T follicular helper cell (primary cell): ENCODE data around the gene SLC7A4.
"Not testable (repeated sequence)": the region's sequence is repeated elsewhere in the genome, so short reads cannot be mapped to it uniquely, and the experiment has no call there.

Experiments used
- DNase-seq: peaks from one replicate; pipeline ENCODE4 v3.0.0-alpha.2; 2020; ENCODE audit warnings: low read depth

SLC7A4 gene

DNA sequence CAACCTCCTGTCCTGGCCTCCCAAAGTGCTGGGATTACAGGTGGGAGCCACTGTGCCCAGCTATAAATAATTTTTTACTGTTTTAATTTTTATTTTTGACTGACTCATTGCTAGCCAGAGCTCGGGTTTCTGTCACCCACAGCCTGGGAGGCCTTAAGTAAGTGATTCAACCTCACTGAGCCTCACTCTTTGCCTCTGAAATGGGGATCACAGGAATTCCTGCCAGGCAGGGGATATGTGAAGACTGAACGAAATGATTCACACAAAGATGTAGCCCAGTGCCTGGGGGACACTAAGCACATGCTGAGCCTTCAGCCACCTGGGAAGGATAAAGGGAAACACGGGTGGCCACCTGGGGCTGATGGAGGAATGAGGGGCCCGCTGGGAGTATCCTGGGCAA lies 9.6 kb upstream of the SLC7A4 start:
- DNase-seq, result no peak

DNA sequence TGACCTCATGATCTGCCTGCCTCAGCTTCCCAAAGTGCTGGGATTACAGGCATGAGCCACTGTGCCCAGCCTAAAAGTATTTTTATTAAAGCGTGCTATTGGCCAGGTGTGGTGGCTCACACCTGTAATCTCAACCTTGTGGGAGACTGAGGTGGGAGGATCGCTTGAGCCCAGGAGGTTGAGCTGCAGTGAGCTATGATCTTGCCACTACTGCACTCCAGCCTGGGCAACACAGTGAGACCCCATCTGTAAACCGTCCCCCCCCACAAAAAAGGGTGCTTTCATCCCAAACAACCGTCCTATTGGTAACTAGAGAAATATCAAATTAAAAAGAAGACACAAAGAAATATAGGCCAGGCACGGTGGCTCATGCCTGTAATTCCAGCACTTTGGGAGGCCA lies 6.8 kb upstream of the SLC7A4 start:
- not testable (repeated sequence) for DNase-seq

DNA sequence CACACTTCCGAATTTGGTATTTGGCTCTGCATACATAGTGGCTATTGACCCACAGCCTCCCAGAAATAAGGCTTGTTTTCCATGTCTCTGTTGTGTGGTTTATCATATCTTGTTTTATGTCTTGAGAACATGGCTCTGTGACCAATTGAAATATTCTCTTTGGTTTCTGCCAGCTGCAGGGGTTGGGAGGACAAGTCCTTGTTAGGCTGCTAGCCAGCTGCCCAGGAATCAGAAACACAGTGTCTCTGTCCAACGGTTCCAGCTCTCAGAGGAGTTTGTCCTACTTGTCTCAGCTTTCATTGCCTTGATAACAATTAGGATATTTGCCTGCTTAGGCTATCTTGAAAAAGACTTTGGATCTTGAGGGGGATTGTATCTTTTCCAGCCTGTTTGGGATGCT lies 6.0 kb upstream of the SLC7A4 start:
- DNase-seq, result no peak

DNA sequence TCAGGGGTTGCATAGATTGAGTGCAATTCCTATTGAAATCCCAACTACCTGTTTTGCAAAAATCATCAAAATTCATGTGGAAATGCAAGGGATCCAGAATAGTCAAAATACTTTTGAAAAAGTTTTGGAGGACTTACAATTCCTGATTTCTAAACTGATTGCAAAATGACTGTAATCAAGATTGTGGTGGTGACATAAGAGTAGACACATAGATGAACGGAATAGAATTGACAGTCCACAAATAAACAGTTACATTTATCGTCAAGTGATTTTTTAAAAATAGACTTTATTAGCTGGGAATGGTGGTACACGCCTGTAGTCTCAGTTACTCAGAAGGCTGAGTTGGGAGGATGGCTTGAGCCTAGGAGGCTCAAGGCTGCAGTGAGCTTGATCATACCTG lies 2.6 kb upstream of the SLC7A4 start:
- DNase-seq, result no peak

DNA sequence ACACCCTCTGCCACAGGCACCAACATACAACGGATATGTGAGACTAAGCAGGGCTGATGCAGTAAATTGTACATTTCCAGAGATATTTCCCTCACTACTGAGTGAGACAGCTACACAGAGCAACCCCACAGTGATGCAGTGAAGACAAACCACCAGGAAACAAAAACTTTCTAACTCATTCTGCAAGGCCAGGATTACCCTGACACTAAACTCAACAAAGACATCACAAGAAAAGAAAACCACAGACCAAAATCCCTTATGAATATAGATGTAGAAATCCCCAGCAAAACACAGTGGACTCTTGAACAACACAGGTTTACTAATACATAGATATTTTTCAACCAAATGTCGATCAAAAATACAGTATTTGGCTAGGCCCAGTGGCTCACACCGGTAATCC lies 1.5 kb upstream of the SLC7A4 start:
- no peak for DNase-seq

DNA sequence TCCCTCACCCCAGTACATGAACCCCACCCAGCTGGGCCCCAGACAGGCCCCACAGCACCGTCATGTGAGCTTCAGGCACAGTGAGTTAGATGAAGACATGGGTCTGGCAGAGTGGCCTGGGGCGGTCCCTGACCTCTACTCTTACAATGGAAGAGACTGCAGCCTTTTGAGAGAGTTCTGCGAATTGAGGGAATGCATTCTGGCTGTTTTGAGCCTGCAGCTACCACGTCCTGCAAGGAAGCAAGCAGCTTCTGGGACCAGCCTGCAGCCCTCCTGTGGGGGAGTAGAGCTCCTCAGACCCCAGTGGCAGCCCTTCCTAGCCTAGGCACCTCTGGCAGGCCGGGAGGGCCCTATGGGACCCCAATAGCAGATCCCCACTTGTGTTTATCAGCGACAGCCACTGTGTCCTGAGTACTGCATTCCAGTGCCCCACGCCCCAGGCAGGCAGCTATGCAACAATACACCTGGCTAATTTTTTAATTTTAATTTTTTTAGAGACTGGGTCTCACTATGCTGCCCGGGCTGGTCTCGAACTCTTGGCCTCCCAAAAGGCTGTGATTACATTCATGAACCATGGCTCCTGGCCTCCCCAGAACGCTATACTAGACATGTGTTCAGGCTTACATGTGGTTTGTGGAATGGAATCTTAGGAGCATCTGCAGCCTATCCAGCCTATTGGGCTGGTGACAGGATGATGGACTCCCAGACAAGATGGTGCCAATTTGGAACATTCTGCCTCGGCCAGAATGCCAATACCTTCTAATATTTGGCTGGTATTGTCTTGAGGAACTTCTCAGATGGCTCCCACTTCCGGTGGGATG lies 717 bp upstream of the SLC7A4 start:
- no peak for DNase-seq

DNA sequence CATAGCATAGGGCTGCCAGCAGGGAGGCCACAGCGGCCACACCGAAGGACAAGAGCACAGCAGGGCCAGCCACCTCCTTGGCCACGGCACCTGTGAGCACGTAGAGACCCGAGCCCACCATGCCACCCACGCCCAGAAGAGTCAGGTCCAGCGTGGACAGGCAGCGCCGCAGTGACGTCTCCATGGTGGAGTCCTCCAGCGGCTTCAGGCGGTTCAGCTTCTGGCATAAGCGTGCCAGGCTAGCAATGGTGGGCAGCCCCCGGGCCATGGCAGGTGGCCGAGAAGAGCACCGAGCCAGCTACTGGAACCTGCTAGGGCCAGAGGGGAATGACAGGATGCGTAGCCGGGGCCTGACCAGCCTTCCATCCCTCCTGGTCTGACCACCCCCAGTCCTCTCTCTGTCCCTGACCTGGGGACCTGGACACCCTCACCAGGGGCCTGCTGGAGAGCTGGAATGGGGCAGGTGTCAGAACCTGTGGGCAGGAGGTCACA lies 770 bp downstream of the SLC7A4 start:
- no peak for DNase-seq

DNA sequence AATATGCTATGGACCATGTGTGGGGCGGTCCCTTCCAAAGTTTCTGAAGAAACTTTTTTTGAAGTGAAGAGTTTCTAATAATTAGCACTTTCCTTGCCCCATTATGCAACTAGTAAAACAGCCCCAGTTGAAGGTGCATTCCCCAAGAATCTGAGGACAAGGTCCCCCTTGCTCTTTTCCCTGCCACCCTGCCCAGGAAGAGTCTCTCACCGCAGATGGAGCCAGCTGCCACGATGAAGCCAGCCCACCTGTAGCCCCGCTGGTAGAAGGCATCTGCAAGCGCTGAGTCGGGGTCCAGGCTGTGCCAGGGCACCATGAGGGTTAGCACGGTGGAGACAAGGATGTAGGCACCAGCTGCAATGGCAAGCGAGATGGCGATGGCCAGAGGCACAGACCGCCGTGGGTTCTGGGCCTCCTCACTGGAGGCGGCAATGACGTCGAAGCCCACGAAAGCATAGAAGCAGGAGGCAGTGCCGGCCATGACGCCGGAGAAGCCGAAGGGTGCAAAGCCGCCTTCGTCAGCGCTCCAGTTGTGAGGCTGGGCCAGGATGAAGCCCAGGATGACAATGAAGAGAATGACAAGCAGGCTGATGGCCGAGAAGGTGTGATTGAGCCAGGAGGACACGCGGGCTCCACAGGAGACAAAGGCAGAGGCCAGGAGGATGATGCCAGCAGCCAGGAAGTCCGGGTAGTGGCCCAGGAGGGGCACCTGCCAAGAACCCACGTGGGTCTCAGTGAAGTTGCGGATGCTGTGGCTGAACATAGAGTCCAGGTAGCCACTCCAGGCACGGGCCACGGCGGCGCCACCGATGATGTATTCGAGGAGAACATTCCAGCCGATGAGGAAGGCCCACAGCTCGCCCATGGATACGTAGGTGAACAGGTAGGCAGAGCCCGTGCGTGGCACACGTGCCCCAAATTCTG lies 1.5 kb downstream of the SLC7A4 start:
- DNase-seq, result no peak

DNA sequence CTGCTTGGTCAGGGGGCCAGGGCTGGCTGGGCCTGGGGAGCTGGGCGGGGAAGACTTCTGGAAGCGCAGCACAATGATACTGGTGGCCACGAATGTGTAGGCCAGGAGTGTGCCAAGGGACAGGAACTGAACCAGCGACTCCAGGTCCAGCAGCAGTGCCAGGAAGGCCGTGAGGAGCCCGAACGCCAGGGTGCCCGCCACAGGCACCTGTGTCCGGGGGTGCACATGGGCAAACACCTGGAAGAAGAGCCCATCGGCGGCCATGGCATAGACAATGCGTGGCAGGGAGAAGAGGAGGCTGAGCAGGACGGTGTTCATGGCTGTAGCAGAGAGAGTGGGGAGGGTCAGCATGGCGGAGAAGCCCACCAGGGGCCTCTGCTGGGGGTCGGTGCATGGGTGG lies 2.3 kb downstream of the SLC7A4 start:
- DNase-seq, result no peak

DNA sequence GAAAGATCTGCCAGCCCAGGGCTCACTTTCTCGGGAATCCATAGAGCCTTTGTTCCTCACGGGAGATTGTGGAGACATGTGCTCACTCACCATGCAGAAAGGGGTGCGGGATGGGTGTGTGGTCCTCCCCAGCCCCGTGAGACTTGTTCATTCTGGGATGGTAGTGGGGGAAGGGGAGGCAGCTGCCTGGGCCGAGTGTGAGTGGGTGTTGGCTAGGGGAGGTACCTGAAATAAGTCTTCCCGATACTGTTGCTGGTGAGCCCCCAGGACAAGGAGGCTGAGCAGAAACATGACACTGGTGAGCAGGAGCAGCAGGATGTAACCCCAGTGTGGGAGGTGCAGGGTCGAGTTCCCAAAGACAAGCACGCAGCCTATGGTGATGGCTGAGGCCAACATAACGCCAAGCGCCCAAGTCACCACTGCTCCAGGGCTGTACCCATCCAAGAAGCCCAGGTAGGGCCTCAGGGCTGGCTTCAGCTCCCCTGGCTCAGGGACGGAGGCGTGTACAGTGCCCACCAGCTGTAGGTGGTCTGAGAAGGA lies 2.8 kb downstream of the SLC7A4 start:
- DNase-seq, result no peak

DNA sequence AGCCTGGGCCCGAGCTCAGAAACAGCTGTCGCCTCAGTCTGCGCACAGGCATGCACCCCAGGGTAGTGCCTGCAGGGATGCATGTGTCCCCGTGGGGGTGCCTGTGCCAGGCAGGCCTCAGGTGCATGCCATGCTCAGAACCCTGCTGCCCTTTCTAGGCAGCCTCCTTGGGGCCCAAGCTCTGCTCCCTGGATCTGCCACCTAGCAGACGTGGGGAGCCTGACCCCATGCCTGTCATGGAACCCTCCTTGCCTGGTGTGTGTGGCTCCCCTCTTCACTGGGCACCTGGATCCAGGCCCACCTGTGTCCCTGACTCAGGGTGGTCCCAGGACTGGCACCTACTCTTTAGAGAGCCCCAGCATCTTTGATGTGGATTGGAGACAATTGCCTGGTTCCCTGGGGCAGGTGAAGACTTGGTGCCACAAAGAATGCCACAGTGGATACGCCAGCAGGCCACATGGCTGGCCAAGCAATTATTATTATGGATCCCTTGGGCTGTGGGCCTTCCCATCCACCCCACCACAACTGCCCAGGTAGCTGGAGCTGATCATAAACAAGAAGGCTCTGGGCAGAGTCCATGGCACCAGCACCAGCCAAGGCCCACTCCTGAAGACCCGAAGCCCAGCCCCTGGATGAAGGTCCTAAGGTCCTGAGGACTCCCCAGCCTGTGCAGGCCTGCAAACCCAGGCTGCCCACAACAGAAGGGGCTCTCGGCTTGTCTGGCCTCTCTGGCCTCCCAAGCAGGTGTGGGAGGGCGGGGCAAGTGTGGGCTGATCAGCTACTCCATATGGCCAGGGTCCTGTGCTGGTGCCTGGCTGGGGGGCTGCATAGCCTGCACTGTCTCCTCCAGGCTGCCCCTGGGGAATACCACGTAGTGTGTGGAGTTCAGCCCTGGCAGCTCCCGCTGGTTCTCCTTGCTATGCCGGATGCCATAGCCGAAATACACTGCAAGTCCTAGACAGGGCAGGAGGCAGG lies 3.8 kb downstream of the SLC7A4 start:
- DNase-seq, result no peak

DNA sequence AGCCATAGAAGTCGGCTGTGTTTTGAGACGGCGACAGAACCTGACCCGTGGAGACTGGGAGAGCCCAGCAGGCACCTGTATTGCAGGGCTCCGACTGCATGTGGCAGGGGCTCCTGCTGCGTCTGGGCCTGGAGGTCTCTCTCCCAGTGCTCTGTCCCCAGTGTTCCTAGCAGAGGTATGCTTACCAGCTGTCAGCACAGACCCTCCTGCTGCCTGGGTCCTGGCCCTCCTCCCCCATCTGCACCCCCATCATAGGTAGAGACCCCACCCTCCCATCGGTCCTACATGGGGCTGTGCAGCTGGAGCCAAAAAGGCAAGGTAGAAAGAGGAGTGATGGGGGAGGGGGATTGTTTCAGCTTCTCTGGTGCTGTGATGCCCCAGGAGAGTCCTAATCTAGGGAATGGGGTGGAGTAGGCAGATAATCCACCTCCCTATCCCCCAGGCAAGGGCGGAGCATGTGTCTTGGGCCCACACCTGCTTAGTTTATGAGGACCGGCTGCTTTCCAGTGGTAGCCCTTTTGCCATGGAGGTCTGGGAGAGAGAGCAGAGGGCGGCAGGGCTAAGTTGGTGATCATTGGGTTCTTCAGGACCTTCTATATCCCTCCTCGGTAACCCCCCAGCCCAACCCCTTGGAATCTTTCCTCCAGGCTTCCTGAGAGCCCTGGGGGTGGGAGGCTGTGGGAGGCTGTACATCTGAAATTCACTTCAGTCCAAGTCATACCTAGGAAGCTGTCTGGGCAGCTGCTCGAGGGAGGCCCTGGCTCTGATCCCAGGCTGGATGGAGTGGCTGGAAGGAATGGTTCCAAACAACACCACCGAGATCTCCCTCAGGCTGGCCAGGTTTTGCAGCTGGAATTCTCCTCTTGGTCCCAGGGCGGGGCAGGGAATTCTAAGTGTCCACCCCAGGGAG lies 5.3 kb downstream of the SLC7A4 start:
- DNase-seq, result no peak

DNA sequence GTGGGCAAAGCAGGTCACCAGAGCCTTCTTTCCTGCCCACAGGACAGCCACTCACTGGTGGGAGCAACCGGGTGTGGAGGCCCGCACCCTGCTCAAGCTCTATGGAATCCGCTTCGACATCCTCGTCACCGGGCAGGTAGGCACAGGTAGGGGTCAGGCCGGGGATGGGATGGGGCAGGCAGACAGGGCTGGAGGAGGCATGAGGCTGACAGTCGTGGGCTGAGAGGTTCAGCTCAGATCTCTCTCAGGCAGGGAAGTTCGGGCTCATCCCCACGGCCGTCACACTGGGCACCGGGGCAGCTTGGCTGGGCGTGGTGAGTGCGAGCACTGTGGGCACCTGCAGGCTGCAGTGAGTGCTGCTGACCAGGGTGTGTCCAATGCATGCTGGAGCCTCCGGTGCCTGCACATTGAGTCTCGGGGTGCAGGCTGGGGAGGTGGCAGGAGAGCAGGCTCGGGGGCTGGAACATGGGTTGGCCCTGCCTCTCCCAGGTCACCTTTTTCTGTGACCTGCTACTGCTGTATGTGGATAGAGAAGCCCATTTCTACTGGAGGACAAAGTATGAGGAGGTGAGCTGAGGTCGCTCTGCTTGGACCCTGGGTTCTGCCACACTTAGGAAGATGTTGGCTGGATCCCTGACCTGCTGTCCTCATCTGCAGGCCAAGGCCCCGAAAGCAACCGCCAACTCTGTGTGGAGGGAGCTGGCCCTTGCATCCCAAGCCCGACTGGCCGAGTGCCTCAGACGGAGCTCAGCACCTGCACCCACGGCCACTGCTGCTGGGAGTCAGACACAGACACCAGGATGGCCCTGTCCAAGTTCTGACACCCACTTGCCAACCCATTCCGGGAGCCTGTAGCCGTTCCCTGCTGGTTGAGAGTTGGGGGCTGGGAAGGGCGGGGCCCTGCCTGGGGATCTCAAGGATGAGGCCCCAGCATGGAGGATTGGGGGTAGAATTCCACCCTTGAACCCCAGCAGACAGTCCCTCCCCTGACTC lies 6.3 kb downstream of the SLC7A4 start:
- no peak for DNase-seq

DNA sequence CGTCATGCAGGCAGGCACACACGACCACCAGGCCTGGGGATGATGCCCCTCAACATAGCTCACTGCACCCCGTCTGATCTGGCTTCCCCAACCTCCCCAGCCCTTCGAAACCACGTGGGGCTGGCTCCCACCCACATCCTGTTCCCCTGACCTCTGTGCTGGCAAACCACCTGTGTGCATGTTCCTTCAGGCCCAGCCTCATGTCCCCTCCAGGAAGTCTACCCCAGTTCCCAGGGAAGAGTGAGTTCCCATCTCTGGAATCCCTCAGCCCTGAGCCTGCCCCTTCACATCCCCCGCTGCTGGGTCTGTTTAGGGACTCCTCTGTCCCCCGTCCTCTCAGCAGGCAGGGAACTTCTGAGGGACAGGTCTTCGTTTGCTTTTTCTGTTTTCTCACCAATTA lies 7.1 kb downstream of the SLC7A4 start:
- no peak for DNase-seq

DNA sequence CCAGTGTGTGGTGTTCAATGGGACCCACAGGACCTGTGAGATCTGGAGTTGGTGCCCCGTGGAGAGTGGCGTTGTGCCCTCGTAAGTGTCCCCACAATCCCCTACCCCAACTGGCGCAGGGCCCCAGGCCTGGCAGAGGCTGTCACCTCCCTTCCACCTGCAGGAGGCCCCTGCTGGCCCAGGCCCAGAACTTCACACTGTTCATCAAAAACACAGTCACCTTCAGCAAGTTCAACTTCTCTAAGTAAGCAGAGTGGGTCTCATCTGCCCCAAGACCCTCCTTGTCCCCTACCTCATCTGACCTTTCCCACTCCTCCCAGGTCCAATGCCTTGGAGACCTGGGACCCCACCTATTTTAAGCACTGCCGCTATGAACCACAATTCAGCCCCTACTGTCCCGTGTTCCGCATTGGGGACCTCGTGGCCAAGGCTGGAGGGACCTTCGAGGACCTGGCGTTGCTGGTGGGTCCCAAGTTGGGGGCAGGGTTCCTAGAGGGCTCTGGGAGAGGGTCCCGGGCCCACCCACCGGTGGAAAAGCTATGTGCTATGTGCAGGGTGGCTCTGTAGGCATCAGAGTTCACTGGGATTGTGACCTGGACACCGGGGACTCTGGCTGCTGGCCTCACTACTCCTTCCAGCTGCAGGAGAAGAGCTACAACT lies 9.3 kb downstream of the SLC7A4 start:
- no peak for DNase-seq

DNA sequence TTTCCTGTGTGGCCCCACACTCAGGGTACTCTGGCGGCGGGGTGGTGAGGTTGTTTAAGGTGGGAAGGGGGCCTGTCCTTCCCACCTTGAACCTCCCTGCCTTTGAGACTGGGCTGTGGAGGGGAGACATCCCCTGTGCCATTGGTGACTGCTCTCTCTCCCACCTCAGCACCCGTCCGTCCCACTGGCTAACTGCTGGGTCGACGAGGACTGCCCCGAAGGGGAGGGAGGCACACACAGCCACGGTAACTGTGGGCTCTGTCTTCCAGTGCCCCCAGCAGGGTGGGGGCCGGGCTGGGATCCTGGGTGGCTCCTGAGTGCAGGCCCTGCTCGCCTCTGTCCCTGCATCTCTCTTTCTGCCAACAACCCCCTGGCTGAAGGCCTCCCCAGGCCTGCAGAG lies 9.9 kb downstream of the SLC7A4 start:
- no peak for DNase-seq

DNA sequence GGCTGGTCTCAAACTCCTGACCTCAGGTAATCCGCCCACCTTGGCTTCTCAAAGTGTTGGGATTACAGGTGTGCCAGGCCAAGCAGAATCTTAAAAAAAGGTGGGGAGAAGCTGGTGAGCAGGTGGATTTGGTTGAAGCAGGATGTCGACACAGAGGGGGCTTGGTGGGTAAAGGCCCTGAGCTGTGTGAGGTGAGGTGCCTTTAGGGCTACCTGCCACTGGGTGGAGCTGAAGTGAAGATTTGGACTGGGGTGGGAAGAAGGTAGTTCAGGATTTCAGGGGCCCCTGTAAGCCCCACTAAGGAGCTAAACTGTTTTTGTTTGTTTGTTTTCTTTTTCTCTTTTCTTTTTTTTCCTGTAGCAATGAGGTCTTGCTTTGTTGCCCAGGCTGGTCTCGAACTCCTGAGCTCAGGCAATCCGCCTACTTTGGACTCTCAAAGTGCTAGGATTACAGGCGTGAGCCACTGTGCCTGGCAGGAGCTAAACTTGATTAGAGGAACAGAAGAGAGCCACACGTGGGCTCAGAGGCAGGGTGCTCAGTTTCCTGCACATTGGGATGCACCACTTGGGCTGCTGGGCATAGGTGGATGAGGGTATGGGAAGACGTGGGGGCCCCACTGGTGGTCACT lies 11.4 kb downstream of the SLC7A4 start:
- no peak for DNase-seq

DNA sequence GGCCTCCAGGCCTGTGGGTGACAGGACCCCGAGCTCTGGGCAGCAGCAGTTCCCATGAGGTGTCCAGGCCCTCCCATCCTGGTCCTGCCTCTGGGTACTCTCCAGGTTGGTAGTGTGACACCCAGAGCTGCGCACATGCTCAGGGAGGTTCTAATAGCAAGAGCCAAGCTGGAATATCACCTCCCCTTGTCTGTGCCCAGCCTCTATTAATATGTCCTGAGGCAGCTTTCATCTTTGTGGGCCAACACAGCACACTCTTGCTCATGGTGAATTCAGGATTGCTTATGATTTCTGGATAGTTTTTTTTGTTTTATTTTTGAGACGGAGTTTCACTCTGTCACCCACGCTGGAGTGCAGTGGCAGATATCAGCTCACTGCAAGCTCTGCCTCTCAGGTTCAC lies 14.0 kb downstream of the SLC7A4 start:
- DNase-seq, result no peak
